DND-41 (cell line): ENCODE data around the gene CDT1.

Experiments
- CTCF ChIP-seq: IDR thresholded peaks from 2 replicates; pipeline ENCODE4 v1.5.1; 2012; ENCODE audit warnings: borderline replicate concordance, low read length, moderate library complexity, mild to moderate bottlenecking; ENCODE audit not compliant: poor library complexity, severe bottlenecking; ENCODE audit errors: extremely low read depth
- EZH2 ChIP-seq: IDR thresholded peaks from 3 replicates; pipeline ENCODE4 v1.6.1; 2012; ENCODE audit warnings: borderline replicate concordance, low read depth, mild to moderate bottlenecking, moderate library complexity, low read length, inconsistent platforms; ENCODE audit not compliant: severe bottlenecking

GRCh38 chr16:88846088-88846487, 42.5 kb downstream of the CDT1 start:
- TF ChIP-seq CTCF (no peak), EZH2 (no peak)
